GM21717 (cell line): ENCODE results near the gene VPS54.

Experiments
- ATAC-seq: cut with Tn5 transposase; IDR thresholded peaks from one replicate; pipeline ENCODE4 v1.9.1; 2021; ENCODE audit warnings: mild to moderate bottlenecking, moderate library complexity; ENCODE audit not compliant: unreplicated experiment

VPS54 gene

GRCh38 chr2:63926815-63927214 is 92.4 kb downstream of the VPS54 start:
- no peak for ATAC-seq

GRCh38 chr2:63914311-63914710 is 104.9 kb downstream of the VPS54 start:
- ATAC-seq: no peak

GRCh38 chr2:63903003-63903402 is 116.2 kb downstream of the VPS54 start:
- ATAC-seq: peak; percentile 87

GRCh38 chr2:63902149-63902548 is 117.1 kb downstream of the VPS54 start:
- no peak for ATAC-seq

GRCh38 chr2:63899639-63900038 is 119.6 kb downstream of the VPS54 start:
- no peak for ATAC-seq

GRCh38 chr2:63898839-63899238 is 120.4 kb downstream of the VPS54 start:
- ATAC-seq: no peak

GRCh38 chr2:63894167-63894566 is 125.1 kb downstream of the VPS54 start:
- no peak for ATAC-seq

- ATAC-seq: no peak
Observed at GRCh38 chr2:63893163-63893562, 126.1 kb downstream of the VPS54 start.

- no peak for ATAC-seq
Observed at GRCh38 chr2:63891488-63892030, 127.7 kb downstream of the VPS54 start.

GRCh38 chr2:63890678-63891077 is 128.6 kb downstream of the VPS54 start:
- no peak for ATAC-seq

GRCh38 chr2:63888490-63889402 is 130.5 kb downstream of the VPS54 start:
- peak; percentile 68 for ATAC-seq

GRCh38 chr2:63888053-63888452 is 131.2 kb downstream of the VPS54 start:
- ATAC-seq: no peak

GRCh38 chr2:63886445-63886844 is 132.8 kb downstream of the VPS54 start:
- no peak for ATAC-seq

- ATAC-seq: no peak
Observed at GRCh38 chr2:63882395-63883105, 136.7 kb downstream of the VPS54 start.

- no peak for ATAC-seq
Observed at GRCh38 chr2:63881205-63881604, 138.0 kb downstream of the VPS54 start.

GRCh38 chr2:63880625-63881024 is 138.6 kb downstream of the VPS54 start:
- ATAC-seq: no peak

- ATAC-seq: no peak
Observed at GRCh38 chr2:63879876-63880433, 139.3 kb downstream of the VPS54 start.

- no peak for ATAC-seq
Observed at GRCh38 chr2:63878486-63878885, 140.7 kb downstream of the VPS54 start.

GRCh38 chr2:63876311-63876710 is 142.9 kb downstream of the VPS54 start:
- no peak for ATAC-seq

GRCh38 chr2:63875559-63876245 is 143.5 kb downstream of the VPS54 start:
- no peak for ATAC-seq

GRCh38 chr2:63875131-63875527 is 144.1 kb downstream of the VPS54 start:
- no peak for ATAC-seq
